Tibial nerve (tissue), 4 donors: ENCODE data around the gene SUOX. TPM values are rescaled to one million over a fixed set of nuclear protein-coding genes. Genes with fewer than 3 reads are reported as not detected.
"Not testable (repeated sequence)": the region's sequence is repeated elsewhere in the genome, so short reads cannot be mapped to it uniquely, and the experiment has no call there.

Experiments used
- DNase-seq, 2 donors: peaks; one replicate each; pipeline ENCODE4 v3.0.0-alpha.2; 2019; ENCODE audit warnings: low spot score in 2 of 2
- H3K27ac ChIP-seq, 4 donors: fragments of 200-600 bp; sonication (generic) in 3 of 4; one replicate each; pipeline ENCODE4 v1.5.1; 2017 to 2019; ENCODE audit warnings: mild to moderate bottlenecking in 1 of 4
- H3K27me3 ChIP-seq, 2 donors: fragments of 200-600 bp; sonication (generic) in 1 of 2; one replicate each; pipeline versions ENCODE4 v1.5.1 to v1.6.0; 2017 to 2019
- H3K36me3 ChIP-seq, 3 donors: fragments of 200-600 bp; sonication (generic); one replicate each; pipeline ENCODE4 v1.5.1; 2018 to 2019
- H3K4me1 ChIP-seq, 4 donors: fragments of 200-600 bp; sonication (generic) in 3 of 4; one replicate each; pipeline ENCODE4 v1.5.1; 2017 to 2019
- H3K4me3 ChIP-seq, 4 donors: fragments of 200-600 bp; sonication (generic) in 3 of 4; one replicate each; pipeline ENCODE4 v1.5.1; 2017 to 2019; ENCODE audit warnings: mild to moderate bottlenecking in 1 of 4, moderate library complexity in 1 of 4
- H3K9me3 ChIP-seq, 4 donors: fragments of 200-600 bp; sonication (generic) in 3 of 4; one replicate each; pipeline ENCODE4 v1.5.1; 2017 to 2019
- CTCF ChIP-seq, 5 experiments: fragments of 200-600 bp in 3 of 5; fragments of 450-650 bp in 2 of 5; sonication (generic) in 3 of 5; IDR thresholded peaks; one replicate each; pipeline ENCODE4 v1.5.1; 2016 to 2019; ENCODE audit warnings: antibody characterized with exemption in 5 of 5, mild to moderate bottlenecking in 3 of 5, moderate library complexity in 2 of 5
- EP300 ChIP-seq, 2 donors: sonication (generic); formaldehyde crosslinking; IDR thresholded peaks; one replicate each; pipeline ENCODE4 v1.6.1; 2017; ENCODE audit warnings: antibody characterized with exemption in 2 of 2, mild to moderate bottlenecking in 1 of 2
- POLR2A ChIP-seq, 2 donors: fragments of 450-650 bp; IDR thresholded peaks; one replicate each; pipeline ENCODE4 v1.6.1; 2017; ENCODE audit warnings: antibody characterized with exemption in 2 of 2, mild to moderate bottlenecking in 2 of 2, moderate library complexity in 2 of 2
- WGBS, 2 donors: methylation state at CpG; one replicate each; pipeline ENCODE4 v1.1.5; 2018; 5-methylcytosine and 5-hydroxymethylcytosine counted together
- total RNA-seq, 4 donors: library from RNA; depleted of rRNA; stranded (reverse); fragments of >200 nt; gene quantifications; one replicate each; pipeline ENCODE4 v1.1.0, GENCODE V29; 2016

Gene SUOX
- total RNA-seq, 4 donors from 2014 or later = 20.4 to 39.1 (median 28.1) TPM

- peaks cover 0 to 5% (median 0%) of the 10 kb centered on the region in 4 donors for H3K4me1 ChIP-seq
- no peak overlapping the region for H3K4me3 ChIP-seq
- TF ChIP-seq EP300 (IDR thresholded peaks at IDR 0.05) (no peak), CTCF (IDR thresholded peaks at IDR 0.05) (no peak), POLR2A (IDR thresholded peaks at IDR 0.05) (no peak)
- peaks cover 0 to 78% (median 0%) of the 10 kb centered on the region in 3 donors for H3K36me3 ChIP-seq
- no peak for DNase-seq
- WGBS, 2 donors = 76 to 80% methylated on average over 4 of the region's 4 CpGs
- no peak overlapping the region for H3K27ac ChIP-seq
- H3K27me3 ChIP-seq = no peaks in the 10 kb centered on the region
- no peaks in the 10 kb centered on the region for H3K9me3 ChIP-seq
Measured at GRCh38 chr12:55983232-55983842, 13.7 kb upstream of the SUOX start.

- 59 to 64% methylated on average over 2 of the region's 2 CpGs for WGBS, 2 donors
- Histone ChIP-seq H3K36me3 (peaks cover 0 to 83% (median 1%) of the 10 kb centered on the region in 3 donors), H3K27me3 (no peaks in the 10 kb centered on the region)
Measured at GRCh38 chr12:55984861-55985260, 12.2 kb upstream of the SUOX start.

GRCh38 chr12:55985341-55985740 lies 11.7 kb upstream of the SUOX start:
- Histone ChIP-seq H3K27me3 (no peaks in the 10 kb centered on the region), H3K9me3 (no peaks in the 10 kb centered on the region), H3K27ac (no peak overlapping the region), H3K4me1 (peaks cover 0 to 3% (median 0%) of the 10 kb centered on the region in 4 donors), H3K36me3 (peaks cover 0 to 83% (median 3%) of the 10 kb centered on the region in 3 donors), H3K4me3 (no peak overlapping the region)
- no peak for TF ChIP-seq CTCF (IDR thresholded peaks at IDR 0.05)
- no peak for TF ChIP-seq POLR2A (IDR thresholded peaks at IDR 0.05)
- no peak for TF ChIP-seq EP300 (IDR thresholded peaks at IDR 0.05)
- no peak for DNase-seq
- 79 to 83% methylated on average over 4 of the region's 4 CpGs for WGBS, 2 donors

More at GRCh38 chr12:55984861-55985260, 12.2 kb upstream of the SUOX start:
- TF ChIP-seq POLR2A (IDR thresholded peaks at IDR 0.05) = no peak
- TF ChIP-seq EP300 (IDR thresholded peaks at IDR 0.05) = no peak
- Histone ChIP-seq H3K9me3 (no peaks in the 10 kb centered on the region), H3K4me3 (no peak overlapping the region), H3K27ac (no peak overlapping the region), H3K4me1 (peaks cover 0 to 3% (median 0%) of the 10 kb centered on the region in 4 donors)
- no peak for DNase-seq

- DNase-seq, H3K27me3 ChIP-seq, H3K4me3 ChIP-seq, H3K9me3 ChIP-seq, H3K4me1 ChIP-seq, H3K27ac ChIP-seq: not testable (repeated sequence)
- WGBS, 2 donors = 84 to 87% methylated on average over 7 of the region's 7 CpGs
- H3K36me3 ChIP-seq = peaks cover 3 to 83% (median 6%) of the 10 kb centered on the region in 3 donors
Measured at GRCh38 chr12:55985976-55986375, 11.1 kb upstream of the SUOX start.

- no peak overlapping the region for H3K4me3 ChIP-seq
- TF ChIP-seq CTCF (IDR thresholded peaks at IDR 0.05) (no peak), POLR2A (IDR thresholded peaks at IDR 0.05) (no peak), EP300 (IDR thresholded peaks at IDR 0.05) (no peak)
- H3K27ac ChIP-seq = no peak overlapping the region
- peaks cover 0 to 3% (median under 1%) of the 10 kb centered on the region in 4 donors for H3K4me1 ChIP-seq
- DNase-seq = no peak
- H3K36me3 ChIP-seq = peaks cover 3 to 94% (median 31%) of the 10 kb centered on the region in 3 donors
- whole genome bisulfite sequencing, 2 donors = 72 to 84% methylated on average over 3 of the region's 3 CpGs
- H3K9me3 ChIP-seq = no peaks in the 10 kb centered on the region
- H3K27me3 ChIP-seq = no peaks in the 10 kb centered on the region
Measured at GRCh38 chr12:55991110-55991509, 6.0 kb upstream of the SUOX start.

- Histone ChIP-seq H3K27ac (no peak overlapping the region), H3K36me3 (peaks cover 3 to 72% (median 31%) of the 10 kb centered on the region in 3 donors), H3K27me3 (no peaks in the 10 kb centered on the region), H3K4me3 (no peak overlapping the region), H3K4me1 (peaks cover 0 to 18% (median 9%) of the 10 kb centered on the region in 4 donors), H3K9me3 (no peaks in the 10 kb centered on the region)
- TF ChIP-seq EP300 (IDR thresholded peaks at IDR 0.05) (no peak), CTCF (IDR thresholded peaks at IDR 0.05) (no peak), POLR2A (IDR thresholded peaks at IDR 0.05) (no peak)
- 83 to 84% methylated on average over 4 of the region's 4 CpGs for WGBS, 2 donors
- DNase-seq = no peak
Measured at GRCh38 chr12:55993230-55993853, 3.7 kb upstream of the SUOX start.
